GM10266 (cell line): ENCODE measurements around the gene ZRANB3.

ENCODE experiments used
- DNase-seq: peaks from one replicate; pipeline ENCODE4 v3.0.0; 2012; ENCODE audit errors: extremely low spot score
- CTCF ChIP-seq: IDR thresholded peaks from 2 replicates; pipeline ENCODE4 v1.5.1; 2012; ENCODE audit warnings: mild to moderate bottlenecking, low read depth; ENCODE audit not compliant: control insufficient read depth, insufficient read depth; ENCODE audit errors: missing control alignments

The ZRANB3 gene

GRCh38 chr2:135149251-135149650 lies 381.8 kb downstream of the ZRANB3 start:
- no peak for DNase-seq
- TF ChIP-seq CTCF: no peak

GRCh38 chr2:135144343-135144742 lies 386.7 kb downstream of the ZRANB3 start:
- no peak for TF ChIP-seq CTCF
- no peak for DNase-seq

- no peak for DNase-seq
- no peak for TF ChIP-seq CTCF
Observed at GRCh38 chr2:135142323-135142722, 388.7 kb downstream of the ZRANB3 start.

GRCh38 chr2:135140606-135141005 lies 390.4 kb downstream of the ZRANB3 start:
- TF ChIP-seq CTCF: no peak

GRCh38 chr2:135132314-135132713 lies 398.7 kb downstream of the ZRANB3 start:
- no peak for TF ChIP-seq CTCF
- no peak for DNase-seq

More at GRCh38 chr2:135140606-135141005, 390.4 kb downstream of the ZRANB3 start:
- DNase-seq: no peak

GRCh38 chr2:135130751-135131150 lies 400.3 kb downstream of the ZRANB3 start:
- no peak for DNase-seq
- TF ChIP-seq CTCF: no peak

GRCh38 chr2:135125940-135126339 lies 405.1 kb downstream of the ZRANB3 start:
- DNase-seq: no peak
- TF ChIP-seq CTCF: no peak
